GM20431 (cell line): Measurements from ENCODE around the gene TXNRD3.
"Not testable (repeated sequence)": the region's sequence is repeated elsewhere in the genome, so short reads cannot be mapped to it uniquely, and the experiment has no call there.

Experiments used
- in situ Hi-C: fragments of 300-500 bp; cut with MseI, MboI; formaldehyde crosslinking; loops from one replicate; pipeline ENCODE4 v1.15.0; 2020; ENCODE audit warnings: low sequenced_read_pairs; ENCODE audit not compliant: unreplicated experiment

The TXNRD3 gene

DNA sequence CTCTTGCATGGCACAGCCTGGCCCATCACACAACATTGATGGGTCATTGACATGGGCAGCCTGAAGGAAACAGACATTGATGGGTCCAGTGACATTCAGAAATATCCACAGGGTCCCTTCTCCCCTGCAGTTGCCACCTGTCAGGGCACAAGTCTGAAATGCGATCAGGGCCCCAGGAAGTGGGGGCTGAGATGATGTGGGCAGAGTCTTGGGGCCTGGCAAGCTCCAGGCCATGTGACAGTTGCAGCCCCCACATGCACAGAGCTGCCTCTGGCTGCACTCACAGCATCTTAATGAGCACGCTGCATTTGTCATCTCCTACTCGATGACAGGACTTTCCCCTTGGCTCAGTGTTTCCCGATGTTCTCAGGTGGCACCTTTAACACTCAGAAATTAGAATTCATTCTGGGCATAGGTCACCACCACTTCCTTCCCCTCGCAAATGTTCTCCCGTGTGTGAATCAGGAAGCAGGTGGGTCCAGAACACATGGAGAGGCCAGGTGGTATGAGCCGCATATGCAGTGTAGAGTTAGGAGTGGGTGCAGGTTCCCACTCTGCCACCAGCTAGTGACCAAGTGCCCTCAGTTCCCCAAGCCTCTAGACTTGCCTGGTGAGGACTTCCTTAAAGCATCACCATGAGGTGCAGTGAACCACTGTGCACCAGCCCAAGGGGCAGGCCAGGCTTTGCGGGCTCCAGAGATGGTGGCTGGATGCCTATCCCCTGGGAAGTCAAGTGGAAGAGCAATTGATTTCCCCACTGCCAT is 1.6 kb upstream of the TXNRD3 start:
- in situ Hi-C loops = no loop called here

DNA sequence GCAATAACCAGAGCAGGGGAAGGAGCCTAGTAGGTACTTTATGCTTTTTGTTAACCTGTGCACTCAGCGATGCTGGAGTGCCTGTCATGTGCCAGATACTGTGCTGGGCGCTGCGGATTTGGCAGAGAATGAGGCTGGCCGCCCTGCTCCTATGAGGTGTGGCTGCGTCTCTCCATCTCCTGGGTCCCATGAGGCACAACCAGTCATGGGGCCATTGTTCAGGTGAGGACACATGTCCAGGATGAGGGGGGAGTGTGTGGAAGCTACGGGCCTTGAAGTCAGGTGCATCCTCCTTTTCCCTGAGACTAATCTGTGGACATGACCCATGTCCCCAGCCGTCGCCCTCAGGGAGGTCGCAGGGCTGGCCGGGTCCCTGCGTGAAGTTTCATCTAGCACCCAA is 963 bp upstream of the TXNRD3 start:
- in situ Hi-C loops = no loop called here

DNA sequence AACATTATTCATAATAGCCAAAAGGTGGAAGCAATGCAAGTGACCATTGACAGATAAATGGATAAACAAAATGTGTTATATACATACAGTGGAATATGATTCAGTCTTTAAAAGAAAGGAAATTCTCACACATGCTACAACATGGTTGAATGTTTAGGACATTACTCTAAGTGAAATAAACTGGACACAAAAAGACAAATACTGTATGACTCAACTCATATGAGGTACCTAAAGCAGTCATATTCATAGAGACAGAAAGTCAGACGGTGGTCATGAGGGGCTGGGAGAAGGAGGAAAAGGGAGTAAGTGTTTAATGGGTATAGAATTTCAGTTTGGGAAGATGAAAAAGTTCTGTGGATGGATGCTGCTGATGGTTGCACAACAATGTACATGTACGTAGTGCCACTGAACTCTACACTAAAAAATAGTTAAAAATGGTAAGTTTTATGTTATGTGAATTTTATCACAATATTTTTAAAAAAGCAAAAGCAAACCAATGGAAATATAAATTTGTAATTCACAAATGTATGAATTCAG is 5.3 kb downstream of the TXNRD3 start:
- in situ Hi-C loops = no loop called here

DNA sequence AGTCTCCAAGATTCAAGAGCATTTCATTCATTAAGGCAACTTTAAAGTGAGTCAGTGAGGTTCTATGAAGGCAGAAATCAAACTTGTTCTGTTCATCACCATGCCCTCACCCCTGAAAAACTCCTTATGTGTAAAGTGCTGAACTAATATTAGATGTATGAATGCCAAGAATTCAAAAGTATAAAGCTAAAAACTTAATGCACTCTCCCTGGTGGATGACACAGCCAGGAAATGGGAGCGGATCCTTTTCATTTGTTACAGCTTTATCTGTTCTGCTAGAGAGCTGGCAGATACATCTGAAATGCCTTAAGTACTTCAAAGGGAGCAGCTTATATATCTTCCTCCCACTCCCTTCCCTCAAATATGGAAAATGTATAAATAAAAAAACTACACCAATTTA is 8.2 kb downstream of the TXNRD3 start:
- in situ Hi-C loops = no loop called here

DNA sequence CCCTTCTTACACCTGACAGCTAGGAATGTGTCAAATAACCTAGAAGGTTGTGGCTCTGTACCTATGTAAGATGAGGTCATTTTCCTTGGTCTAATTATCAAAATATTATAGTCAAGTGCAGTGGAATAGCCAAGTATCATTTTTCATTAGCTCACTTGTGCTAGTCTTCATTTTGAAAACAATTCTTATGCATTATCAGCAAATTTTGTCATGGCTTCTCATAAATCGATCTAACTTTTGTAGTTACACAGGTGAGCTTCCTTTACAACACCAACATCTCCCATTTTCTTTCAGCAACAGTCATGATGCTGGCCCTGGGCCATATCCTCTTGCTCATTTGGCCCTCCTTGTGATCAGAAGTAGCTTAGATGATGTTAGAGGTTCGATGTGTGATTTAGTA is 10.3 kb downstream of the TXNRD3 start:
- in situ Hi-C loops = no loop called here

DNA sequence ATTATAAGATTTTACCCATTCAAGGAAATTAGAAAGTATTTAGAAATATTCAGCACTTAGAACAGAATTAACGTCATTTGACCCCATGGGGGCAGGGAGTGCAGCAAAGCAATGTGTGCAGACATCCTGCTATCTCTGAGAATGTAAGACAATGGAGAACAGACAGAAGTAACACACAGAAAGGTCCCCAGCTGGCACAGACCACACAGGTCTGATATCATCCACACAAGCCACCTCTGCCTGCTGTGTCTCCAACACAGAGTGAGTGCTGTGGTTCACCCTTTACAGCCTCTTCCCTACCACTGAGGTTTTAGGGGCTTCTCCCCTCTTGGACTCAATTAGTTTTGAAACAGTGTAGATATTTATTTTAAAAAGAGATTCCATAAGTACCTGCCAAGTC is 16.1 kb downstream of the TXNRD3 start:
- in situ Hi-C loops = no loop called here

DNA sequence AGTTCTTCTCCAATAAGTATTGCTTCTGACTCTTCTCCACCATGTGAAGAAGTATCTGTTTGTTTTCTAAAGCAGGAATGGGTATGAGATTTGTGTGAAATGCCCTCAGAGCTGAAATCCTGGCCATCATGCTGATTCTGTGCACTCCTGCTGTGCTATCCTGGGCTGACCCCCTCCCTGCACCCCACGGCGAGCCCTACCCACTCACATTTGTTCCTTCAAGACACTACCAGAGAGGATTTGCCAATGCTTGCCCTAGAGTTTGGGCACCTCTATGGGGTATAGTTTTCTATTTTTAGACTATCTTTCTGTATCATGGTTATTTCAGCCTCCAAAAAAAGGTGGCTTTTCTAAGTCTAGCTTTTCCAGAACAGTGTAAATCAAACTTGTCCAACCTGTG is 18.5 kb downstream of the TXNRD3 start:
- in situ Hi-C loops = no loop called here

DNA sequence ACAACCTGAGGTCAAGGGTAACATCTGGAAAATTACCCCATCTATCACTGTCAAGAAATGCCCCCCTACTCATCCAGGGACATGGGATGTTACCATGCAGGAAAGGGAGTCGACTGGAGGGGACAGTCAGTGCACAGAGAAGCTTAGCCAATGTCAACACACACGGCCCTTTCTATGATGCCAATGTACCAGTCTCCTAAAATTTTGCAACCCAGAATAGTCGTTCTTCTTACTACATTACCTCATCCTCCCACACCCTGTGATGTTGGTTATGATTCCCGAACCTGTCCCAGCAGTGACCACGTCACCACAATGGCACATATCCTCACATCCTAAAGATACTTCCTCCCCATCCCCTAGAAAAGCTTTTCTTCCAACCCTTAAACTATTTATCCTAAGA is 20.1 kb downstream of the TXNRD3 start:
- in situ Hi-C loops = no loop called here

DNA sequence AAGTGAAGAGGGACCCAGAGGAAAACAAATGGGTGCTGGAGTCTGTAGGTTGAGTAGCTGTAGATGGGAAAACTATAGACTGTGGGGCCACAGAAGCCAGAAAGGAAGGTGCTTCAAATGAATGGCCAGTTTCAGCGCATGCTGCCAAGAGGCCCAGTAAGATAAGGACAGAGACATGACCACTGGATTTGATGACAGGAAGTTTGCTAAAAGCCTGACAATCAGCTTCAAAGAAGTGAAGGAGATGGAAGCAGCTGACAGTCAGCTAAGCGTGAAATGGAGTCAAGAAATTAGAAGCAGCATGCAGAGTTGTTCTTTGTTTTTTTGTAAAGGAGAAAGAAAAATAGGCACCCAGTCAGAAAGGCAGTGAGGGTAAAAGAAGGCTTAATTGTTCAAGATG is 24.9 kb downstream of the TXNRD3 start:
- in situ Hi-C loops = no loop called here

DNA sequence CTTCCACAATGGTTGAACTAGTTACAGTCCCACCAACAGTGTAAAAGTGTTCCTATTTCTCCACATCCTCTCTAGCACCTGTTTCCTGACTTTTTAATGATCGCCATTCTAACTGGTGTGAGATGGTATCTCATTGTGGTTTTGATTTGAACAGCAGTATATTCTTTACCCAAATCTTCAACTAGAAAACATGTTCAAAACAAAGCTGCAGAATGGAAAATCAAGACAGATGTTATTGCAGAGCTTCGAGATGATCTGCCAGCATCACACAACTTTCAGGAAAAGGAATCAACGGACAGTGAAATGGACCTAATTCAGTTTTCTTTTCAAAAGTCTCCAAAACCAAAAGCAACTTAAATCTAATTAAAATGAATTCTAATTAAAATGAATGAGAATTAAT is 29.2 kb downstream of the TXNRD3 start:
- in situ Hi-C loops = not testable (repeated sequence)

DNA sequence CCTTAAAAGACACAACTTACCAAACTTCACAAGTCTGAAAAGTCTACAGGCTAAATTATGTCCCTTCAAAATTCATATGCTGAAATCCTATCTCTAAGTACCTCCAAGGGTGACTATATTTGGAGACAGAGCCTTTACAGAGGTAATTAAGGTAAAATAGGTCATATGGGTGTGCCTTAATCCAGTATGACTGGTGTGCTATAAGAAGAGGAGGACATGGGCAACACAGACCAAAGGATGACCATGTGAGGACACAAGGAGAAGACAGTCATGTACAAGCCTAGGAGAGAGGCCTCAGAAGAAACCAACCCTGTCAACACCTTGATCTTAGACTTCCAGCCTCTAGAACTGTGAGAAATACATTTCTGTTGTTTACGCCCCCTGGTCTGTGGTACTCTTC is 32.2 kb downstream of the TXNRD3 start:
- in situ Hi-C loops = no loop called here

DNA sequence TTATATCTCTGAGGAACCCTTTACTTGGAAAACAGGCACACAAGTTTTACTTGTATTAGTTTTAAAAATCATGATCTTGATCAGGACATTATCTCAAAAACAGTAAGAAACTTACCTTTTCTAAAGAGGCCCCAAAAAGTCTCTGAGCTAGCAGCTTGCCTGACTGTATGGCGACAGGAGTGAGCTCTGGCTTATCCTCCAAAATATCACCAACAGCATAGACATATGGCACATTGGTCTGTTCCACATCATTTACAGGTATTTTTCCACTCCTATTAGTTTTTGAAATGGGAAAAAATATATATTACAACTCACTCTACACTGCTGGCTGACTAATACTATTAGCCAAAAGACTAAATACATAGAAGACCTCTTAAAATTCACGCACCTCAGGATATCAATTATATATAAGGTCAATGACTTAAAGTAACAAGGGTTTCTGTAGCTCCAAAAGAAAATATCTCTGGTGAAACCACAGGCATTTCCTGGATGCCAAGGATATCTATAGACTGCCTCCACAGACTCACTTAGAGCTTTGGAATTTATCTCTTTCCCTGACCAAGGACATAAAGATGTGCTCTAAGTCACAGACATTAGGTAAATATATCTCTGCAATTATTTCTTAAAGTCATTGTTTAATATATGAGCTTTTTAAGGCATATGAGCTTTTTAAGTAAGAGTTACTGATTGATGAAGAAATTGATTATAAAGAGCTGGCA is 33.1 kb downstream of the TXNRD3 start:
- in situ Hi-C loops = no loop called here

DNA sequence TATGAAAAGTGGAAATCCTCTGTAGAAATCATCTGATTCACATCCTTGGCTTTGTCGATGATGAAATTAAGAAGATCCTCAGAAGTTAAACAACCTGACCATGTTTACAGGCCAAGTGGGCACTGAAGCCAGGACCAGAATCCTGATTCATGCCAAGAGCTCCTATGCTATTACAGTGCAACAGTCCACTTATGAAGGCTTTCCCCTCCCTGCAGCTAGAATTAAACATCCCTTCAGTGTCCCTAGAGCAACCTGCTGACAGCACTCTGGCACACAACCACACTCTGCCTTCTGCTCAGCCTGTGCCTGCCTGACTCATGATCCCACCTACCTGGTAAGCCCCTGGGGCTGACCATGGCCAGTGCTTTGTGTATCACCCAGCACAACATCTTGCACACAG is 33.8 kb downstream of the TXNRD3 start:
- in situ Hi-C loops = no loop called here

DNA sequence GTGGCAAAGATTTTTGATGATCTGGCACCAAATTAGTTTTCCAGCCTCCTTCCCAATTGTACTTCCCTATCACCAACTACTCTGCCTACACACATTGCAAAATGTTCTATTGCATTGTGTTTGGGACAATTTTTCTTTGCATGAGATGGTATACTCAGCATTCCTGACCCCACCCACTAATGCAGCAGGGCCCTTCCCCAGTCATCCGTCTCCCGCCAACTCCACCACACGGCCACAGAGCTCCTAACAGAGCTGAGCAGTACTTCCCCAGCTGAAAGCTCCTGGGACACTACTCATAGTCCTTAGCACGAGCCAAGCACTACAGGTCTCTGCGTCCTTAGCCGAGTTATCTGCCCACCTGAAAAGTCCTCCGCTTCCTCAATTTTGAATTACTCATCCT is 34.2 kb downstream of the TXNRD3 start:
- in situ Hi-C loops = no loop called here

DNA sequence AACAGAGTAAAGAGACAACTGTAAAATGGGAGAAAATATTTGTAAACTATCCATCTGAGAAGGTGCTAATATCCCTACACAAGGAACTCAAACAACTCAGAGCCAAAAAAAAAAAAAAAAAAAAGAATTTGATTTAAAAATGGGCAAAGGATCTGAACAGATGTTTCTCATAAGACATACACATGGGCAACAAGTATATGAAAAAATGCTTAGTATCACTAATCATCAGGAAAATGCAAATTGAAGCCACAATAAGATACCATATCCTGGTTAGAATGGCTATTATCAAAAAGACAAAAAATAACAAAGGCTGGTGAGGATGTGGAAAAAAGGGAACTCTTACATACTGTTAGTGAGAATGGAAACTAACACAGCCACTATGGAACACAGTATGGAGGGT is 36.2 kb downstream of the TXNRD3 start:
- in situ Hi-C loops = no loop called here

DNA sequence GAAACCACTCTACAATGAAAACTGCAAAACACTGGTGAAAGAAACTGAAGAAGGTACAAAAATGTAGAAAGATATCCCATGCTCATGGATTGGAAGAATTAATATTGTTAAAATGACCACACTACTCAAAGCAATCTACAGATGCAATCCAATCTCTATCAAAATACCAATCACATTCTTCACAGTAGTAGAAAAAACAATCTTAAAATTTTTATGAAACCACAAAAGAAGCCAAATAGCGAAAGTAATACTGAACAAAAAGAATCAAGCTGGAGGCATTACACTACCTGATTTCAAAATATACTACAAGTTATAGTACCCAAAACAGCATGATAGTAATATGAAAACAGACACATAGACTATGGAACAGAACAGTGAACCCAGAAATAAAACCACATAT is 36.9 kb downstream of the TXNRD3 start:
- in situ Hi-C loops = no loop called here

DNA sequence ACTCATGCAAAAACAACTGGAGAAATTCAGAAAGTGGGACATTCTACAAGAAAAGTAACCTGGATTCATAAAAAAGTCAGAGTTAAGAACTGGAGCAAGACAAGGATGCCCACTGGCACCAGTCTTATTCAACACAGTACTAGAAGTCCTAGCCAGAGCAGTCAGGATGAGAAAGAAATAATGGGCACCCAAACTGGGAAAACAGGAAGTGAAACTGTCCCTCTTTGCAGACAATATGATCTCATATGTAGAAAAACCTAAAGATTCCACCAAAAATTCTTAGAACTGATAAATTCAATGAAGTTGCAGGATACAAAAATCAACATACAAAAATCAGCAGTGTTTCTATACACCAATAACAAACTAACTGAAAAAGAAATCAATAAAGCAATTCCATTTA is 37.4 kb downstream of the TXNRD3 start:
- in situ Hi-C loops = no loop called here

DNA sequence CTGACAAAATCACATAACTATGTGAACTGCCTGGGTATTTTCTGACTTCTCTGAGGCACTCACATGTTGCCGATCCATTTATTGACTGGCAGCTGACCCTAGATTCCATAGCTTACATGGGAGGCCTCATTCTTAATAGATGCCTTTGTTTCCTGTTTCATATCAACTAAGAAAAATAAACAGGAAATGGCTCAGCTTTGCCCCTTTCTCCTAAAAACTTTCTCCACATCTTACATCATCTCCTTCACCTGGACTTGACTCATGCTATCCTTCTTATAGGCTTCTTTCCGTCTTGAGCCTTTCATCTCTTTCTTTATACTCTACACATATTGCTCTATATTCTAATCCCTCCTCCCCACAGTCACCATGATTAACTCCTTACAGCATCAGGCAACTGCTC is 38.0 kb downstream of the TXNRD3 start:
- in situ Hi-C loops = no loop called here

DNA sequence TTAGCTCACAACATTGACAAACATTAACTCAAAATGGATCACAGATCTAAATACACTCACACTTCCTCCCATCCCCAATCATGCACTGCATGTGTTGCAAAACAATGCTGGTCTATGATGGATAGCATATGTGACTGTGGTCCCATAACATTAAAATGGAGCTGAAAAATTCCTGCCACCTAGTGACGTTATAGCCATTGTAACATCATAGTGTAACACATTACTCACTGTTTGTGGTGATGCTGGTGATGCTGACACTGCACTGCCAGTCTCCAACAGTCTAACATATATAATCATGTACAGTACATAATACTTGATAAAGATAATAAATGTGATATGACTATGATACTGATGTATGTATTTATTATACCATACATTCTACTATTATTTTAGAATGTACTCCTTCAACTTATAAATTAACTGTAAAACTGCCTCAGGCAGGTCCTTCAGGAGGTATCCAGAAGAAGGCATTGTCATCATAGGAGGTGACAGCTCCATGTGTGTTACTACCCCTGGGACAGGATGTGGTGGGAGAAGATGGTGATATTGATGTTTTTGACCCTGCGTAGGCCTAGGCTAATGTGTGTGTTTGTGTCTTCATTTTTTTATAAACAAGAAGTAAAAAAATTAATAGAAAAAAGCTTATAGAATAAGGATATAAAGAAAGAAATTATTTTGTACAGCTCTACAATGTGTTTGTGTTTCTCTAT is 41.3 kb downstream of the TXNRD3 start:
- in situ Hi-C loops = no loop called here

DNA sequence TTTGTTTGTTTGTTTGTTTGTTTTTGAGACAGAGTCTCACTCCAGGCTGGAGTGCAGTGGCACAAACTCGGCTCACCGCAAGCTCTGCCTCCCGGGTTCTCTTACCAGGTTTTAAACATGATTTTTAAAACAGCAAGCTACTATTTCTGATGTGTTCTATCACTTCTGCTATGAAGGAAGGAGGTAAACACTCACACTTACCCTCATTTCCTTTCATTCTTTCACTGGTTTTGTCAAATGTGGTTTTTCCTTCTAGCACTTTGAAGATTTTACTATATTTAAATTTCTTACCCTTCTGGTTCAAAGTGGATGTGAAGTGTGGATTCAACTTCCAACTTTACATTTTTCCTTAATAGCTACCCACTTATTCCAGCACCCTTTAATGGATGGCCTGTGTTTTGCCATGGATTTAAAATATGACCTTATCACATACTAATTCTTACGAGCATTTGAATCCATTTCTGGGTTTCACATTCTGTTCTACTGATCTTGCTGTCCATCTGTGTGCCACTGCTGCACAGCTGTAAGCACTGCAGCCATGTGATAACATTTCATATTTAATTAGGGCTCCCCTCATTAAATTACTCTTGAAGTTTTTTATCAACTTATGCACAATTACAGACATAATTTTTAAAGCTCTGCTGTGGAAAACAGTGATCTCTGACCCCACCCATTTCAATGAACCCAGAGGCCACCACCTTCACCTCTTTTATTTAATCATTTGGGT is 42.3 kb downstream of the TXNRD3 start:
- in situ Hi-C loops = no loop called here
